HL-60/S4 treated with phorbol 12-myristate 13-acetate at 8.2 ng/mL for 4 days and 3 days (cell line): ENCODE measurements around the gene CRAMP1.

ENCODE experiments used
- in situ Hi-C: fragments of 300-500 bp; cut with MboI; formaldehyde crosslinking; loops from 2 replicates; pipeline ENCODE4 v1.15.0; 2022; ENCODE audit warnings: low sequenced_read_pairs

Gene CRAMP1

DNA sequence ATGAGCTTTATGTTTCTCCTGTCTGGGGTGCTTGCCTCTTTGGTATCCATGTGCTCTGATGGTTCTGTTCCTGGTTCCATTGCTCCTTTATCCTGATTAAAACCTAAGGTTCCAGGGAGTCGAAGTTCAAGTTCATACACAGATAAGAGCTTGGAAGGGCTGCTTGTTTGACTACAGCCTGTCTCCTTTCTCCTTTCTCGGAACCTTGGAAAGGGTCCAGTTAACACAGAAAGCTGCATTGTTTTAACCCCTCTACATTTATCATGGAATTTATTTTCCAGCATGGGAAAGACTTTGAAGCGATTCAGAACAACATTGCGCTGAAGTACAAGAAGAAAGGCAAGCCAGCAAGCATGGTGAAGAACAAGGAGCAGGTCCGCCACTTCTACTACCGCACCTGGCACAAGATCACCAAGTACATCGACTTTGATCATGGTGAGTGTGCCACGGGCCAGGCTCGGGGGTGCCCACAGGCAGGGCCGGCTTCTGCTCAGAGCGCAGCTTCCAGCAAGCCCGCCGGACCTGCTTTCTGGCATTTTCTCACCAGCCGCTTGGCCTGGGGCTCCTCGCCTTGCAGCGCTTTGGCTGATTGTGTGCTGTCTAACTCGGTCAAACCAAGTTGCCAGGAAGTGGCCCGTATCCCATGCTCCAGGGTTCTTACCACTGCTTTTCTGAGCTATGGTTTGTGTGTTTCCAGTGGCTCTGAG, 19.9 kb downstream of the CRAMP1 start:
- in situ Hi-C loops, result no loop called here

DNA sequence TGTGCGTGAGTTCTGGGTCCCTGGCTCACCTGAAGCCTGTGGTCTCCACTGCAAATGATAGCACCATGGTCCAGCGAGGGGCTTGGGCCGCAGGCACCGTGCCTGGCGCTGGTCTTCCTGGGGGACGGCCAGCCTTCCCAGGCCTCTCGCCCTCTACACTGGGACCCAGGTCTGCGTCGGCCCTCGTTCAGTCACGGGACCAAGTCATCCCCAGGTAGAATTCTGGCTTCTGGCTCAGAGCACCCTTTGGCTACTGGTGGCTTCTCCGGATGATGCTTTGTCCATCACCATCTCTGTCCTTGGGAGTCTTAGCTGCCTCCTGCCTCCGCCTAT, 20.4 kb downstream of the CRAMP1 start:
- in situ Hi-C loops, result no loop called here

DNA sequence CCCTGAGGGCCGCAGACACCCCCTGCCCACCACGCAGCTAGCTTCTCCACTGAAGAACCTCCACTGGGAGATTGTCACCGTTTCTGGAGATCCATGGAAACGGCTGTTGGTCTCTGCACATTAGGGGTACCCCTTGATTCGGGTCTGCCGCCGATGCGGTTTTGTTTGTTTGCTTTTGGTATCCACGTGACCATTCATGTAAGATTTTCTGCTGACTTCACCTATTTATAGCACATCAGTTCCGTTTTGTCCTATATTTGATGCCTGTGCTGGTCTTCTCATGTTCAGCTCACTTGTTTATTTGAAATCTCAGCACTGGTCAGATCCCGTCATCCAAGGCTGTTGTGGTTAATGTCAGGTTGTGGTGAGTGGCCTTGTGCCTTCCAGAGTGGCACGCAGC, 21.1 kb downstream of the CRAMP1 start:
- in situ Hi-C loops, result no loop called here

DNA sequence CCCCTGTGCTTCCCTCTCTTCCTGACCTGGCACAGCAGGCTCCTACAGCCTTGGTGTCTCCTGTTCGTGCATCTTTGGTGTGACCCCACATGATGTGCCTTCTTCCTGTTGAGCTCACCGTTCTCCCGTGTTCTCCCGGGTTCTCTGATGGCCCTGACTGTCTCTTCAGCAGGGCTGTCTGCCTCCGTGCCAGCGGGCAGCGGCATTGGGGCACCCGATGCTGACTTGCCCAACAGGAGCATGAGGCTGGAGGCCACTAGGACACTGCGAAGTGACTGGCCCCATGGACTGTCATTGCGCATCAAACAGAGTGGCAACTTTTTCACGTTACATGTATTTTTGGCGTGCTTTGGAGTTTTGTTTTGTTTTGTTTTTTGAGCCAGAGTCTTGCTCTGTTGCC, 22.4 kb downstream of the CRAMP1 start:
- in situ Hi-C loops, result no loop called here

DNA sequence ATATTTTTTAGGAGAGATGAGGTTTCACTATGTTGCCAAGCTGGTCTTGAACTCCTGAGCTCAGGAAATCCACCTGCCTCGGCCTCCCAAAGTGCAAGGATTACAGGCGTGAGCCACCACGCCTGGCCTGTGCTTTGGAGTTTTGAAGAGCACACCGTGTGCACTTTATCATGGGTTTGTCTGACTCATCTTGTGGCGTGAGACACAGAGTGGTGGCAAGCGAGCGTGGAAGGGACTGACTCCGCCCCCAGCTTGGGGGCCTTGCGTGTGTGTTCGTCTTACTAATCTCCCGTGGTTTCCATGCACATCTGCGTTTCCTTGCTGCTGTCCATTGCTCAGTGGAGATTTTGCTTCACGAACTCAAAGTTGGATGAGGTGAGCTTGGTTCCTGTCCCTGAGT, 22.9 kb downstream of the CRAMP1 start:
- in situ Hi-C loops, result no loop called here

DNA sequence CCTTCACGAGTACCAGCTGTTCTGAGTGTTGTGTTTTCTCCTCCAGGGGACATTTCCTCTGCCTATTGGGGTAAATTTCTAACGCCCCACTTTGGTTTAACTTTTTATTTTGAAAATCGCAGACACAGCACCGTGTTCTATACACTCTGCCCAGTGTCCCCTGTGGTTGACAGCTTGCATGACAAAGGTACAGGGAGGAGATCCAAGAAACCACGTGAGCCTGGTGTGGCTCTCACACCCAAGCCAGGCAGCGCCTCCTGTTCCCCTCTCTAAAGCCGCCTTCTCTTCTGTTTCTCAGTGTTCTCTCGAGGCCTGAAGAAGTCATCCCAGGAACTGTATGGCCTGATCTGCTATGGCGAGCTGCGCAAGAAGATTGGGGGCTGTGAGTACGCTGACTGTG, 25.4 kb downstream of the CRAMP1 start:
- in situ Hi-C loops, result no loop called here

DNA sequence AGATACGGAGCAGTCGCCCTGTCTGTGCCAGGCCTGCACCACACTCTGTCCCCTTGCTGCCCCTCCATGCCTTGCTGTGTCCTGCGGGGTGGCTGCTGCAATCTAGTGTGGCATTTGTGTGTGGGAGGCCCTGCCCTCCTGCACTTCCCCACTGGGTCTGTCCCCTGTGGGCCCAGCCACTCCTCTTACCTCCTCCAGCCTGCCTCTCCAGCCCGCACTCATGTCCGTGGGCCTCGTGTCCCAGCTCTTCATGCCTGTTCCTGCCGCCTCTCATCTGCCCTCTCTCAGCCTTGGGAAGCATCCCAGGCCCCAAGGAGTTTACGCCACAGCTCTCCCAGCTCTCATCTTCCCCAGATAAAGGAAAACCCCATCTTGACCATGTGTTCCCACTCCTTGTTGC, 26.6 kb downstream of the CRAMP1 start:
- in situ Hi-C loops, result no loop called here

DNA sequence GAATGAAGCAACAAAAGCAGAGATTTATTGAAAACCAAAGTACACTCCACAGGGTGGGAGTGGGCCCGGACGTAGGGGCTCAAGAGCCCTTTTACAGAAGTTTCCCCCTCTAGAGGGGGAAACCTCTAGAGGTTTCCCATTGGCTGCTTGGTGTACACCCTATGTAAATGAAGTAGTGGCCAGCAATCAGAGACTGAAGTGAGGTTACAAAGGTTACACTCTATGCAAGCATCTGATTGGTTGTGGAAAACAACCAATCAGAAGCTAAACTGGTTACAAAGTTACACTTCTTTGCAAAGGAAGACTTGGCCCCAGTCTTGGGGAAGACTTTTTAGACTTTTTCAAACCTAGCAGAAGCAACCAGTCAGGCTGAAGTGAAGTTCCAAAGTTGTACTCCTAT, 27.1 kb downstream of the CRAMP1 start:
- in situ Hi-C loops, result no loop called here

DNA sequence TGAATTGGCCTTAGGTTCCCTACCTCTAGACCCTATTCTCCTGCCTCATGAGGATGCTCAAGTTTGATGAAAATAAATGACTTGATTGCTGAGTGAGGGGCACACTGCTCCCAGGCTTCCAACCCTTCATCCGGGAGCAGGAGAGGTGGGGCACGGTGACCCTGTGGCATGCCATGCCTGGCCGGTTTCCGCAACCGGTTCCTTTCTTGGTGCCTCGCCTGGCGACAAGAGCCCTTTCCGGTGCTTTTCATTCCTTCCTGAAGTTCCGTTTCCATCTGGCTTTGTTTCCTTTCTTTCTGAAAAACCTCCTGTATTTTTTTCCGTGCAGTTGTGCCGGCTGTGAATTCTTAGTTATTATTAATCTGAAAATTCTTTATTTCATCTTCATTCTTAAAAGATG, 27.7 kb downstream of the CRAMP1 start:
- in situ Hi-C loops, result no loop called here

DNA sequence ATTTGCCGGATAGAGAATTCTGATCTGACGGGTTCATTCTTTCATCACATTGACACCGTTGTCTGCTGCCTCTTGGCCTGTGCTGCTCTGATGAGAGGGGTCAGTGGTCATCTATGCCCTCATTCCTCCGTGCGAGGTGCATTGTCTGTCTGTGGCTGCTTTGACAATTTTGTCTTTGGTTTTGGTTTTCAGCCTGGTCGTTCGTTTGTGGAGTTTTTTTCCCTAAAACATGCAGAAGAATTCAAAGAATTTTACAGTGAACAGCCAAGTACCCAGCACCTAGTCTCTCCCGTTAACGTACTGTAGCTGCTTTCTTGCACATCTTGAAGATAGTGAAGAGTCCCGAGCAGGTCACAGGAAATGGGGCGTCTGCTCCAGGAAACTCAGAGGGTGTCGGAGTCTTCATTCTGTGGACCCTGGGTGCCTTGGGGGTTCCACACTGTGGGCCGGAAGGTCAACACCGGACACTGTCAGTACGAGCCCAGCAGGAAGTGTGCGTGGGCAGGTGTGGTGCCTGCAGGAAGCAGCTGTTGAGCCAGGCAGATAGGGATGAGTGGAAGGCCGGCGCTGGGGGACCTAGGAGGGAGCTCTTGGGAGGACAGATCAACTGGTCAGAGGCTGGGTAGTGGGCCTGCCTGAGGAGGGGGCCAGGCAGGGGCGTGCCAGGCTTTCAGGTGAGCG, 28.2 kb downstream of the CRAMP1 start:
- in situ Hi-C loops, result no loop called here

DNA sequence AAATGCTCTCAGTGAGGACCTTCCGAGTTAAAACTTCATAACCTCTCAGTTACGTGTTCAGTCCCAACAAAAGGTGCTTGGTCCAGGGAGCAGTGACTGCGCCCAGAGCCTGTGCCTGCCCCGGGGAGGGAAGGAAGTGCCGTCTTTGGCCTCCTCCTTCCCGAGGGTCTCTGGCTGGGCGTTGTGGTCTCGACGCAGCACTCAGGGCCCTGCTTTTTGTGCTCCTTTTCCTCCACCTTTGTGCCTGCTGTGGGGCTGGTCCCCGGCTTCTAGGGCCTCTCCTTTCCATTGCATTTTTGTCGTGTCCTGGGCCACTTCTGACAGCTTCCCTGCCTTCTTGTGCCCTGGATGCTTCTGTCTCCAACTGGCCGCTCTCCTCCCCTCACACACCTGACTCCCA, 29.1 kb downstream of the CRAMP1 start:
- in situ Hi-C loops, result no loop called here

DNA sequence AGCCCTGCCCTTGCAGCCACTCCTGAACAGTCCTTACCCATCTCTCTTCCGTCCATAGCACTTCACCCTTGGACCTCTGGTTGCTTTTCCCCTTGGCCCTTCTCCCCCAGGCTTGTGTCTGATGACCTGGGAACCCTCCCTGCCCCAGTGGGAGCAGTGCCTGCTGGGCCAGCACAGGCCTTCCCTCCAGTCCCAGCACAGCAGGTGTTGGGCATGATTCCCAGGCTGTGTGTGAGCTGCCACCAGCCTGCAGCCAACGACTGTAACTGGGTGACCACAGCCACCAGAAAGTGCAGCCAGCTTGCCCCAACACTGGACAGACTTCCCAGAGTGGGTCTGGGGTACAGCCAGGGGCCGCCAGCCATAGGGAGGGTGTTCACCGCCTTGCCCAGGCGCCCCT, 30.0 kb downstream of the CRAMP1 start:
- in situ Hi-C loops, result no loop called here

DNA sequence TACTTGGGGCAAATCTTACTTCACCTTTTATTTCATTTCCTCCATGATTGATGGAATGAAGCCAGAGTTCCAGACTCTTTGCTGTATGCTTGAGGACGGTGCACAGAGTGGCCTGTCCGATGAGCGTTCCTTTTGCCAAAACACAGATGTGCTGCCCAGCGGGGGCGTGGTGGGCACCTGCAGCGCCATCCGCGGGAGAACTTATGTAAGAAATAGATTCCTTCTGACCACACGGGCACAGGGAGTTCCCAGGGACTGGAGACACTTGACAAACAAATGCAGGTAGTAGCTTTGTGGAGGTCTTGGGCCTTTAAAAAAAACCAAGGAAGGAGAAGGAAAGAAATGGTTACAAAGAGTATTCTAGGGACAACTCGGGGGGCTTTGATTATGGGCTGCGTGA, 30.6 kb downstream of the CRAMP1 start:
- in situ Hi-C loops, result no loop called here

DNA sequence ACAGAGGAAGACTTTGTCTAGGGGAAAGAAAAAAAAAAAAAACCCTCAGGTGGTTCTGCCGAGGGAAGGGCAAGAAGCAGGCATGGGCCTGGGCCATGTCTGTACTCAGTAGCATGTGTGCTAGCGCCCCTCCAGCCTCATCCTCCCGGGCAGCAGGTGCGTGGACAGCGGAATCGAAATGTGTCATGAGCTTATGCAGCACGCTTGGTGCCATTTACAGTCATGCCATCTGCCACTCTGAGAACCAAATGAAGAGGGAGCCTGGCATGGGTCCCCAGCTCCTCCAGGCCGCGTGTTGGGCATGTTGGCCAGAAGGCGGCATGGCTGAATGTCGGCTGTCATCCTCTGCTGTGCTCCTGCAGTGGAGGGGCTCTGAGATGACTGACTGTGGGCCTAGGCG, 31.4 kb downstream of the CRAMP1 start:
- in situ Hi-C loops, result no loop called here

DNA sequence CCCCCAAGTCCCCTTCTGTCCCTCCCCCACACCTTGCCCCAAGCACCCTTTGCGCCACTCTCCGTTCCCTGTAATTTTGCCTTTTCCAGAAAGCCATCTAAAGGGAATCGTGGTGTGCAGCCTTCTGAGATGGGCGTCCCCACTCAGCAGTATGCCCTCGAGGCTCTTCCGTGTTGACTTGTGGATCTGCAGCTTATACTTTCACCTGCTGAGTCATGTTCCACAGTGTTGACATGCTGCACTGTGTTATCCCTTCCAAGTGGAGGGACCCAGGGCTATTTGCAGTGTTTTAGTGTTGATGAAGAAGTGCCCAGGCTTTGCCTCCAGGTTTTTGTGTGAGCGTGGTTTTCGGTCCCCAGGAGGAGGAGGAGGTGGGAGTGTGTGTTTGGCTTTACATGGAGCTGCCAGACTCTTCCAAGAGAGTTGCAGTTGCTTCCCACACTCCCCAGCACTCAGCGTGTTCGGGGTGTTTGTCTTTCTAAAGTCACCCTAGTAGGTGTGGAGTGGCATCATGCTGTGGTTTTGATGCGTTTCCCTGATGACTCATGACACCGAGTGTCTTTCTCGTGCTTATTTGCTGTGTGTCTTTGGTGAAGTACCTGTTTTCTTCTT, 33.9 kb downstream of the CRAMP1 start:
- in situ Hi-C loops, result no loop called here

DNA sequence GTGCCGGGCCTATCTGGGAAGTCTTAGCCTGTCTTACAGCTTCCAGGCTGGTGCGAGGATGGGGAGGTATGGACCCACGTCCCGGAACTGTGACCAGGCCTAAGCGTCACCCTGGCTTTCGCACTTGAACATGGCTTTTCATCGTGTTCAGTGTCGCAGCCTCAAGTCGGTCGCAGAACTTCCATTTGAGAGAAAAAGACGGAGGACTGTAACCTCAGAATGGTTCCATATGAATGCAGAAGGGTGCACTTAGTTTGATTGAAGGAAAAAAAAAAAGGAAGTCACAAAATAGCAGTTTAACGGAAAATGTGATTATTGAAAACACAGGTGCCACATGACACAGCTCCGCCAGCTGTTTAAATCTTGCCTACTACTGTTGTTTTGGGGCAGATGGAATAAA, 35.7 kb downstream of the CRAMP1 start:
- in situ Hi-C loops, result no loop called here

DNA sequence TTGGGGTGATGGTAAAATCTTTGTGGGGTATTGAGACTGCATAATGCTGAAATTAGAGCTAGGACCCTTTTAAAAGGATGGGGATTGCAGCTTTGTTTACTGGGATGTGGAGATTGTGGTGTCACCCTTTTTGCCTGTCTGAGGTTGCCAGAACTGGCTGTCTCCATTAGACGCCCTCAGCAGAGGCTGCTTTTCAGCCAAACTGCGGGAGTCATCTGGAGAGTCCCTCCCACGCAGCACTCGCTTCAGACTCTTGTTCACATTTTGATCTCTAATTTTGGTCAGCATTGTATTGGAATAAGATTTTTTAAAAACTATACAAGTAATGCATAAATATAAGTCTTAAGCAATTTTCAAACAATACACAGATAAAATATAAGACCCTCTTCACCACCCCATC, 38.0 kb downstream of the CRAMP1 start:
- in situ Hi-C loops, result no loop called here

DNA sequence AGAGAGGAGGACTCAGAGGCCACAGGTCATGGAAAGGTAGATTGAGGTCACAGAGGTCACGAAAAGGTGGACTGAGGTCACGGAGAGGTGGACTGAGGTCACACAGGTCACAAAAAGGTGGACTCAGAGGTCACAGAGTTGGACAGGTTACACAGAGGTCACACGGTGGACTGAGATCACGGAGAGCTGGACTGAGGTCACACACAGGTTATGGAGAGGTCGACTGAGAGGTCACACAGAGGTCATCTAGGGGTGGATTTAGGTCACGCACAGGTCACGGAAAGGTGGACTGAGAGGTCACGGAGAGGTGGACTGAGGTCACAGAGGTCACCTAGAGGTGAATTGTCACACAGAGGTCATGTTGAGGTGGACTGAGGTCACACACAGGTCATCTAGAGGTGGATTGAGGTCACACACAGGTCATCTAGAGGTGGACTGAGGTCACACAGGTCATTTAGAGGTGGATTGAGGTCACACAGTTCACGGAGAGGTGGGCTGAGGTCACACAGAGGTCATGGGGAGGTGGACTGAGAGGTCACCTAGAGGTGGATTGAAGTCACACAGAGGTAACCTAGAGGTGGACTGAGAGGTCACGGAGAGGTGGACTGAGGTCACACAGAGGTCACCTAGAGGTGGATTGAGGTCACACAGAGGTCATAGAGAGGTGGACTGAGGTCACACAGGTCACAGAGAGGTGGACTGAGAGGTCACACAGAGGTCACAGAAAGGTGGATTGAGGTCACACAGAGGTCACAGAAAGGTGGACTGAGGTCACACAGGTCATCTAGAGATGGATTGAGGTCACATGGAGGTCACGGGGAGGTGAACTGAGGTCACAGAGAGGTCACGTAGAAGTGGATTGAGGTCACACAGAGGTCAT, 39.2 kb downstream of the CRAMP1 start:
- in situ Hi-C loops, result no loop called here

DNA sequence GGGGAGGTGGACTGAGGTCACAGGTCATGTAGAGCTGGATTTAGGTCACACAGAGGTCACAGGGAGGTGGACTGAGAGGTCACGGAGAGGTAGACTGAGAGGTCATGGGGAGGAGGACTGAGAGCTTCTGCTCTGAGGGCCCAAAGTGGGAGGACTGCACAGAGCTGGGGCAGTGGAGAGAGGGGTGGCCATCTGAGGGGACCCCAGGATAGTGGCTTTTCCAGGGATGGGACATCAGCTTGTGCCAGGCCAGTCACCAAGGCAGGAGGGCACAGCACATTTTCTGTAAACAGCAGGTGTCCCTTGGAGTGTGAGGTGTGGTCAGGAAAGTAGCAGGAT, 39.8 kb downstream of the CRAMP1 start:
- in situ Hi-C loops, result no loop called here

DNA sequence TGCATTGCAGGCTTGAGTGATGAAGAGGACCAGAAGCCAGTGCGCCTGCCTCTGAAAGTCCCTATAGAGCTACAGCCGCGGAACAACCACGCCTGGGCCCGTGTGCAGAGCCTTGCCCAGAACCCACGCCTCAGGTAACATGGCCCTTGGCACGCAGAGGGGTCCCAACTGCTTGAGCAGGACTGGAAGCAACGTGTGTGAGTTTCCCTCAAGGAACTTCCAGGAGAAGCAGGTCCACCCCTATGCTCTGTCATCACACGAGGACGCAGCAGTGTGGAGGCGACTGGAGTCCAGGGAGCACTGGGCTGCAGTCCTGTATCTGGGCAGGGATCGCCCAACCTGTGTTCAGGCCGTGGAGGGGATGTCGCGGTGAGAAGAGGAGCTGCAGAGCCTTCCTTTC, 40.9 kb downstream of the CRAMP1 start:
- in situ Hi-C loops, result no loop called here

DNA sequence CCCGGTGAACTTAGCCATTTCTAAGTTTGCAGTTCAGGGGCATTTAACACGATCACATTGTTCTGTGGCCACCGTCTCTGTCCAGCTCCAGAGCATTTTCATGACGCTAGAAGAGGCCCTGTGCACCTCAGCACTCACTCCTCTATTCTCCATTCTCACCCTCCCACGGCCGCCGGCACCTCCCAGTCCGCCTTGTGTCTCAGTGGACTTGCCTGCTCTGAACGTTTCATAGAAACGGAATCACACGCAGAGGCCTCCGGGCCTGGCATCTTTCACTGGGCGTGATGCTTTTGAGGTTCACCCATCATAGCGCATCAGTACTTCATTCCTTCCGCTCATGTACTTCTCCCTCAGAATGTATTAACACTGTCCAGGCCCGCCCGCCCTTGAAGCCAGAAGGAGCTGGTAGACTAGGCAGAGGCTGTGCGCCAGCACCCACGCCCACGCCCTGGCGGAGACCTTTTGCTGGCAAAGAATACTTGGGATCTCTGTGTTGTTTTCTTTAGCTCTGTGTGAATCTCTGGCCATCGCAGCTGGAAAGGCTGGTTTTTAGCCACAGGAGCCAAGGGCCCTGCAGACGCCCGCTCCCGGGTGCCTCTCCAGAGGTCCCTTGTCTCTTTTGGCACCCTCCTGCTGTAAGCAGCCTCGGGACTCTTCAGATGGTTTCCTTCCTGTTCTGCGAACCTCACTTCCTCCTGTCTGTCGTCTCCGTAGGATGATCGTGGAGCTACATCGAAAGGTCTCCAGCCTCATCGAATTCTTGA, 42.5 kb downstream of the CRAMP1 start:
- in situ Hi-C loops, result no loop called here
